ENCODE measurements around the gene ADPRHL1. TPM values are rescaled to one million over a fixed set of nuclear protein-coding genes. Genes with fewer than 3 reads are reported as not detected.

ADPRHL1 gene
- polyA plus RNA-seq, 1 donor = 295 TPM

GRCh38 chr13:113351514-113352026, 101.7 kb downstream of the ADPRHL1 start:
- DNase-seq (ENCODE audit: low read depth) = no peak

- DNase-seq (ENCODE audit: low read depth) = no peak
Measured at GRCh38 chr13:113350938-113351335, 102.4 kb downstream of the ADPRHL1 start.

- no peak for DNase-seq (ENCODE audit: low read depth)
Measured at GRCh38 chr13:113350065-113350937, 103.0 kb downstream of the ADPRHL1 start.

Other genes starting within 250 kb of the ADPRHL1 start
- 39.9 TPM for gene PCID2, start 244.8 kb downstream of the ADPRHL1 start, polyA plus RNA-seq (ENCODE audit: insufficient read length)
- gene CUL4A, start 243.9 kb downstream of the ADPRHL1 start, polyA plus RNA-seq (ENCODE audit: insufficient read length) = 67.8 TPM
- 79.0 TPM for gene LAMP1, start 156.2 kb downstream of the ADPRHL1 start, polyA plus RNA-seq (ENCODE audit: insufficient read length)
- 4.7 TPM for gene GRTP1, start 89.4 kb downstream of the ADPRHL1 start, polyA plus RNA-seq (ENCODE audit: insufficient read length)
- 19.5 TPM for gene DCUN1D2, start 37.2 kb upstream of the ADPRHL1 start, polyA plus RNA-seq (ENCODE audit: insufficient read length)
- 45.7 TPM for gene TFDP1, start 131.3 kb upstream of the ADPRHL1 start, polyA plus RNA-seq (ENCODE audit: insufficient read length)
- 0.09 TPM for gene ATP4B, start 204.7 kb upstream of the ADPRHL1 start, polyA plus RNA-seq (ENCODE audit: insufficient read length)
- gene GRK1, start 213.7 kb upstream of the ADPRHL1 start, polyA plus RNA-seq (ENCODE audit: insufficient read length) = 0.28 TPM

Measured in forelimb muscle (tissue), 1 donor.